ENCODE measurements around the gene CRADD. TPM values are rescaled to one million over a fixed set of nuclear protein-coding genes. Genes with fewer than 3 reads are reported as not detected.

Gene CRADD
- total RNA-seq, 1 experiment from 2014 or later: 7.6 TPM

- Histone ChIP-seq H2AFZ (ENCODE audit: low read length) (no peak overlapping the region), H3K4me1 (ENCODE audit: insufficient read depth, low read length) (no peaks in the 10 kb centered on the region), H4K8ac (replicated peaks; ENCODE audit: insufficient read length, low read depth, low read length) (no peak overlapping the region), H3T11ph (ENCODE audit: low read length) (no peak overlapping the region), H3K4ac (ENCODE audit: low read depth, low read length) (no peak overlapping the region), H4K91ac (ENCODE audit: insufficient read length, low read depth, low read length) (no peak overlapping the region), H2AK5ac (ENCODE audit: insufficient read length, low read length) (no peak overlapping the region), H3K9me3 (ENCODE audit: control insufficient read depth, low read depth, low read length) (peaks cover 5% of the 10 kb centered on the region), H3K23ac (ENCODE audit: insufficient read length, low read depth, low read length) (no peak overlapping the region), H3K79me2 (ENCODE audit: insufficient read depth, low read length) (no peaks in the 10 kb centered on the region), H3K9ac (ENCODE audit: extremely low read depth, insufficient read length, low read length) (no peak overlapping the region), H3K23me2 (ENCODE audit: insufficient read length, low read depth, low read length, poor library complexity, severe bottlenecking) (no peaks in the 10 kb centered on the region), H2BK120ac (ENCODE audit: low read depth, low read length, poor library complexity, severe bottlenecking) (no peak overlapping the region), H3K14ac (ENCODE audit: insufficient read depth, low read length) (no peak overlapping the region), H2BK5ac (ENCODE audit: insufficient read length, low read length) (no peak overlapping the region), H4K20me1 (ENCODE audit: control insufficient read depth, insufficient read depth, insufficient read length) (no peaks in the 10 kb centered on the region), H2BK12ac (ENCODE audit: insufficient read length, low read depth, low read length) (no peak overlapping the region), H3K27me3 (ENCODE audit: insufficient read depth, low read length) (no peaks in the 10 kb centered on the region), H3K27ac (ENCODE audit: insufficient read length, low read depth, low read length) (no peak overlapping the region), H3K18ac (ENCODE audit: insufficient read length, low read depth, low read length) (no peak overlapping the region), H4K5ac (ENCODE audit: insufficient read length, low read depth, low read length) (no peak overlapping the region), H2BK15ac (ENCODE audit: low read depth, low read length) (no peak overlapping the region), H3K79me1 (ENCODE audit: insufficient read depth, low read depth, low read length, poor library complexity, severe bottlenecking) (no peaks in the 10 kb centered on the region), H3K4me2 (ENCODE audit: insufficient read depth, insufficient read length, low read length) (no peak overlapping the region), H3K56ac (ENCODE audit: insufficient read length, low read depth, low read length) (no peak overlapping the region), H2BK20ac (ENCODE audit: low read depth, low read length, poor library complexity, severe bottlenecking) (no peak overlapping the region)
- Mint-ChIP-seq H3K27ac (no peak overlapping the region; a peak in 1 of 7 replicates), H3K27me3 (ENCODE audit: low read depth) (no peaks in the 10 kb centered on the region), H3K9me3 (peaks cover 7 to 9% of the 10 kb centered on the region in 2 experiments; a peak in 4 of 5 replicates), H3K4me1 (peaks cover 4 to 7% of the 10 kb centered on the region in 2 experiments; a peak in 3 of 4 replicates), H3K4me3 (no peak overlapping the region), H3K36me3 (ENCODE audit: insufficient read depth in 1 of 3, low read depth in 3 of 3) (peaks cover 0 to 6% (median 3%) of the 10 kb centered on the region in 3 experiments; a peak in 5 of 7 replicates)
- TF ChIP-seq, protein P1, sequence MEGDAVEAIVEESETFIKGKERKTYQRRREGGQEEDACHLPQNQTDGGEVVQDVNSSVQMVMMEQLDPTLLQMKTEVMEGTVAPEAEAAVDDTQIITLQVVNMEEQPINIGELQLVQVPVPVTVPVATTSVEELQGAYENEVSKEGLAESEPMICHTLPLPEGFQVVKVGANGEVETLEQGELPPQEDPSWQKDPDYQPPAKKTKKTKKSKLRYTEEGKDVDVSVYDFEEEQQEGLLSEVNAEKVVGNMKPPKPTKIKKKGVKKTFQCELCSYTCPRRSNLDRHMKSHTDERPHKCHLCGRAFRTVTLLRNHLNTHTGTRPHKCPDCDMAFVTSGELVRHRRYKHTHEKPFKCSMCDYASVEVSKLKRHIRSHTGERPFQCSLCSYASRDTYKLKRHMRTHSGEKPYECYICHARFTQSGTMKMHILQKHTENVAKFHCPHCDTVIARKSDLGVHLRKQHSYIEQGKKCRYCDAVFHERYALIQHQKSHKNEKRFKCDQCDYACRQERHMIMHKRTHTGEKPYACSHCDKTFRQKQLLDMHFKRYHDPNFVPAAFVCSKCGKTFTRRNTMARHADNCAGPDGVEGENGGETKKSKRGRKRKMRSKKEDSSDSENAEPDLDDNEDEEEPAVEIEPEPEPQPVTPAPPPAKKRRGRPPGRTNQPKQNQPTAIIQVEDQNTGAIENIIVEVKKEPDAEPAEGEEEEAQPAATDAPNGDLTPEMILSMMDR (conservative IDR thresholded peaks at IDR 0.05): no peak
- no peak for DNase-seq
- no CpG with 5 or more reads among the region's 2 CpGs for WGBS (ENCODE audit: extremely low coverage, insufficient read length, low lambda C conversion rate)
Observed at GRCh38 chr12:93664573-93665138, 12.5 kb upstream of the CRADD start.

Measured in H9 (cell line).